K562 (cell line): ENCODE results near the gene NDUFC2. TPM values are rescaled to one million over a fixed set of nuclear protein-coding genes. Genes with fewer than 3 reads are reported as not detected.

ENCODE experiments used
- BRD4 ChIP-seq: fragments of 200-600 bp; sonication (generic); IDR thresholded peaks from 2 replicates; pipeline ENCODE4 v1.6.1; 2017; ENCODE audit warnings: inconsistent platforms
- GATAD2A ChIP-seq: fragments of 450-650 bp; IDR thresholded peaks from 2 replicates; pipeline ENCODE4 v1.6.1; 2017
- KAT2B ChIP-seq: IDR thresholded peaks from one replicate; pipeline ENCODE4 v1.6.1; 2012; ENCODE audit warnings: low read depth, mild to moderate bottlenecking, control low read depth, inconsistent platforms, low read length, moderate library complexity
- PATZ1 ChIP-seq: fragments of 250-450 bp; sonication (Bioruptor Pico); IDR thresholded peaks from 2 replicates; pipeline ENCODE4 v1.5.0; 2020; ENCODE audit warnings: mild to moderate bottlenecking, borderline replicate concordance
- PREB ChIP-seq: sonication (generic); formaldehyde crosslinking; IDR thresholded peaks from 2 replicates; pipeline ENCODE4 v1.8.1; 2023; ENCODE audit warnings: mild to moderate bottlenecking, missing genetic modification reagents
- RNF219 ChIP-seq: fragments of 250-450 bp; sonication (Bioruptor Pico); IDR thresholded peaks from 2 replicates; pipeline ENCODE4 v1.5.0; 2022; ENCODE audit warnings: mild to moderate bottlenecking
- ZNF133 ChIP-seq: fragments of 250-450 bp; sonication (Bioruptor Pico); IDR thresholded peaks from 2 replicates; pipeline ENCODE4 v1.4.0; 2020; ENCODE audit warnings: mild to moderate bottlenecking
- ZNF23 ChIP-seq: fragments of 250-450 bp; sonication (Bioruptor Pico); IDR thresholded peaks from 2 replicates; pipeline ENCODE4 v1.4.0; 2020; ENCODE audit warnings: mild to moderate bottlenecking
- ZNF239 ChIP-seq: fragments of 250-450 bp; sonication (Bioruptor Pico); IDR thresholded peaks from 2 replicates; pipeline ENCODE4 v1.4.0; 2020; ENCODE audit warnings: mild to moderate bottlenecking
- ZNF316 ChIP-seq: fragments of 450-650 bp; IDR thresholded peaks from 2 replicates; pipeline ENCODE4 v1.6.1; 2016
- polyA plus RNA-seq, 8 experiments: library from polyadenylated mRNA; depleted of rRNA in 4 of 8; stranded (reverse) in 5 of 8; unstranded in 3 of 8; fragments of >200 nt; fragmentation: Nextera tagmentation in 2 of 8; fragmentation: Illumina TruSeq in 1 of 8; extraction: Ambion mirVana in 2 of 8; extraction: Trizol in 1 of 8; gene quantifications; 2 replicates each; pipeline versions ENCODE4 v1.2.1 to v1.2.3, GENCODE V29; 2011 to 2014; ENCODE audit warnings: inconsistent platforms in 1 of 8, missing spikeins in 1 of 8
- total RNA-seq, 7 experiments: library from RNA; depleted of rRNA in 6 of 7; stranded (reverse); fragments of >200 nt in 6 of 7; fragmentation: Illumina TruSeq in 2 of 7; extraction: Trizol in 2 of 7; gene quantifications; 2 replicates each; pipeline versions ENCODE4 v1.2.1 to v1.2.3, GENCODE V29; 2011 to 2021; ENCODE audit warnings: low replicate concordance in 1 of 7
- TF ChIP-seq, protein P1 (sequence below): IDR thresholded peaks from 3 replicates; pipeline ENCODE4 v1.6.1; 2011; ENCODE audit warnings: borderline replicate concordance, mild to moderate bottlenecking; ENCODE audit not compliant: insufficient read length, insufficient read depth
- TF ChIP-seq, protein P2 (sequence below): sonication (generic); formaldehyde crosslinking; IDR thresholded peaks from 2 replicates; pipeline ENCODE4 v1.8.1; 2023; ENCODE audit warnings: mild to moderate bottlenecking, missing genetic modification reagents
- TF ChIP-seq, protein P3 (sequence below): sonication (generic); formaldehyde crosslinking; IDR thresholded peaks from 2 replicates; pipeline ENCODE4 v1.8.0; 2022; ENCODE audit warnings: mild to moderate bottlenecking, missing genetic modification reagents
- TF ChIP-seq, protein P4 (sequence below): conservative IDR thresholded peaks from 2 replicates; pipeline ENCODE4 v1.6.1; 2011; ENCODE audit warnings: low read depth, mild to moderate bottlenecking, low read length; ENCODE audit not compliant: control insufficient read depth

NDUFC2 gene
- total and polyA plus RNA-seq, 9 of the 15 experiments (the other 6 are each of a cell fraction or from before 2014, with no cell fraction given): 168 to 1,119 (median 442) TPM

- TF ChIP-seq PREB (CRISPR knock-in tag) (no peak), RNF219 (CRISPR knock-in tag) (no peak), ZNF239 (CRISPR knock-in tag) (peak; percentile 49), ZNF133 (CRISPR knock-in tag) (0 out of 2 replicates have a peak, but pooled peaks have one; percentile 65), KAT2B (no peak), GATAD2A (0 out of 2 replicates have a peak, but pooled peaks have one; percentile 11), PATZ1 (CRISPR knock-in tag) (no peak), ZNF316 (no peak), ZNF23 (CRISPR knock-in tag) (peak; percentile 17; the same call in 1 of the 2 replicates), BRD4 (peak; percentile 90; the same call in 1 of the 2 replicates)
- TF ChIP-seq, protein P1, sequence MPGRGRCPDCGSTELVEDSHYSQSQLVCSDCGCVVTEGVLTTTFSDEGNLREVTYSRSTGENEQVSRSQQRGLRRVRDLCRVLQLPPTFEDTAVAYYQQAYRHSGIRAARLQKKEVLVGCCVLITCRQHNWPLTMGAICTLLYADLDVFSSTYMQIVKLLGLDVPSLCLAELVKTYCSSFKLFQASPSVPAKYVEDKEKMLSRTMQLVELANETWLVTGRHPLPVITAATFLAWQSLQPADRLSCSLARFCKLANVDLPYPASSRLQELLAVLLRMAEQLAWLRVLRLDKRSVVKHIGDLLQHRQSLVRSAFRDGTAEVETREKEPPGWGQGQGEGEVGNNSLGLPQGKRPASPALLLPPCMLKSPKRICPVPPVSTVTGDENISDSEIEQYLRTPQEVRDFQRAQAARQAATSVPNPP: no peak
- TF ChIP-seq, protein P2, sequence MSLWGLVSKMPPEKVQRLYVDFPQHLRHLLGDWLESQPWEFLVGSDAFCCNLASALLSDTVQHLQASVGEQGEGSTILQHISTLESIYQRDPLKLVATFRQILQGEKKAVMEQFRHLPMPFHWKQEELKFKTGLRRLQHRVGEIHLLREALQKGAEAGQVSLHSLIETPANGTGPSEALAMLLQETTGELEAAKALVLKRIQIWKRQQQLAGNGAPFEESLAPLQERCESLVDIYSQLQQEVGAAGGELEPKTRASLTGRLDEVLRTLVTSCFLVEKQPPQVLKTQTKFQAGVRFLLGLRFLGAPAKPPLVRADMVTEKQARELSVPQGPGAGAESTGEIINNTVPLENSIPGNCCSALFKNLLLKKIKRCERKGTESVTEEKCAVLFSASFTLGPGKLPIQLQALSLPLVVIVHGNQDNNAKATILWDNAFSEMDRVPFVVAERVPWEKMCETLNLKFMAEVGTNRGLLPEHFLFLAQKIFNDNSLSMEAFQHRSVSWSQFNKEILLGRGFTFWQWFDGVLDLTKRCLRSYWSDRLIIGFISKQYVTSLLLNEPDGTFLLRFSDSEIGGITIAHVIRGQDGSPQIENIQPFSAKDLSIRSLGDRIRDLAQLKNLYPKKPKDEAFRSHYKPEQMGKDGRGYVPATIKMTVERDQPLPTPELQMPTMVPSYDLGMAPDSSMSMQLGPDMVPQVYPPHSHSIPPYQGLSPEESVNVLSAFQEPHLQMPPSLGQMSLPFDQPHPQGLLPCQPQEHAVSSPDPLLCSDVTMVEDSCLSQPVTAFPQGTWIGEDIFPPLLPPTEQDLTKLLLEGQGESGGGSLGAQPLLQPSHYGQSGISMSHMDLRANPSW (CRISPR knock-in tag): no peak
- TF ChIP-seq, protein P3, sequence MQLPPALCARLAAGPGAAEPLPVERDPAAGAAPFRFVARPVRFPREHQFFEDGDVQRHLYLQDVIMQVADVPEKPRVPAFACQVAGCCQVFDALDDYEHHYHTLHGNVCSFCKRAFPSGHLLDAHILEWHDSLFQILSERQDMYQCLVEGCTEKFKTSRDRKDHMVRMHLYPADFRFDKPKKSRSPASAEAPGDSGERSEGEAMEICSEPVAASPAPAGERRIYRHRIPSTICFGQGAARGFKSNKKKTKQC (CRISPR knock-in tag): no peak
- TF ChIP-seq, protein P4, sequence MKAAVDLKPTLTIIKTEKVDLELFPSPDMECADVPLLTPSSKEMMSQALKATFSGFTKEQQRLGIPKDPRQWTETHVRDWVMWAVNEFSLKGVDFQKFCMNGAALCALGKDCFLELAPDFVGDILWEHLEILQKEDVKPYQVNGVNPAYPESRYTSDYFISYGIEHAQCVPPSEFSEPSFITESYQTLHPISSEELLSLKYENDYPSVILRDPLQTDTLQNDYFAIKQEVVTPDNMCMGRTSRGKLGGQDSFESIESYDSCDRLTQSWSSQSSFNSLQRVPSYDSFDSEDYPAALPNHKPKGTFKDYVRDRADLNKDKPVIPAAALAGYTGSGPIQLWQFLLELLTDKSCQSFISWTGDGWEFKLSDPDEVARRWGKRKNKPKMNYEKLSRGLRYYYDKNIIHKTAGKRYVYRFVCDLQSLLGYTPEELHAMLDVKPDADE: no peak
These were observed 28.5 kb downstream of the NDUFC2 start (continued) for GRCh38 chr11:78050964-78051831.
